Spleen (tissue), 11 donors: ENCODE measurements around the gene TOR1A. TPM values are rescaled to one million over a fixed set of nuclear protein-coding genes. Genes with fewer than 3 reads are reported as not detected.

ENCODE experiments used
- DNase-seq: peaks from one replicate; pipeline ENCODE4 v3.0.0-alpha.2; 2020
- H3K27ac ChIP-seq, 8 donors: fragments of 200-600 bp; sonication (generic) in 7 of 8; 1 replicate in 4 of 8; 2 replicates in 4 of 8; pipeline versions ENCODE4 v1.5.0 to v1.8.0; 2016 to 2021; ENCODE audit warnings: inconsistent platforms in 4 of 8, mild to moderate bottlenecking in 4 of 8, moderate library complexity in 1 of 8
- H3K27me3 ChIP-seq, 7 donors: fragments of 200-600 bp; sonication (generic) in 6 of 7; replicated peaks in 1 of 7; 1 replicate in 4 of 7; 2 replicates in 3 of 7; pipeline versions ENCODE4 v1.5.0 to v1.8.0; 2016 to 2021; ENCODE audit warnings: inconsistent platforms in 3 of 7, mild to moderate bottlenecking in 1 of 7
- H3K36me3 ChIP-seq, 6 donors: fragments of 200-600 bp; sonication (generic) in 5 of 6; 1 replicate in 4 of 6; 2 replicates in 2 of 6; pipeline versions ENCODE4 v1.5.0 to v1.8.0; 2016 to 2021; ENCODE audit warnings: inconsistent platforms in 2 of 6
- H3K4me1 ChIP-seq, 6 donors: fragments of 200-600 bp; sonication (generic) in 5 of 6; 1 replicate in 3 of 6; 2 replicates in 3 of 6; pipeline versions ENCODE4 v1.5.0 to v1.8.0; 2016 to 2021; ENCODE audit warnings: inconsistent platforms in 3 of 6
- H3K4me3 ChIP-seq, 8 donors: fragments of 200-600 bp; sonication (generic) in 7 of 8; 1 replicate in 4 of 8; 2 replicates in 4 of 8; pipeline versions ENCODE4 v1.5.0 to v1.8.0; 2016 to 2021; ENCODE audit warnings: inconsistent platforms in 4 of 8, mild to moderate bottlenecking in 4 of 8, moderate library complexity in 2 of 8
- H3K9me3 ChIP-seq, 8 donors: fragments of 200-600 bp; sonication (generic) in 7 of 8; 1 replicate in 4 of 8; 2 replicates in 4 of 8; pipeline versions ENCODE4 v1.5.0 to v1.8.0; 2016 to 2021; ENCODE audit warnings: inconsistent platforms in 4 of 8
- CTCF ChIP-seq, 11 experiments: fragments of 200-600 bp in 7 of 11; fragments of 450-650 bp in 4 of 11; sonication (generic) in 4 of 11; IDR thresholded peaks in 8 of 11; conservative IDR thresholded peaks in 3 of 11; 1 replicate in 7 of 11; 2 replicates in 4 of 11; pipeline versions ENCODE4 v1.4.0 to v1.8.0; 2016 to 2021; ENCODE audit warnings: antibody characterized with exemption in 11 of 11, inconsistent platforms in 4 of 11, mild to moderate bottlenecking in 1 of 11
- POLR2A ChIP-seq, 3 donors: fragments of 450-650 bp; IDR thresholded peaks; one replicate each; pipeline ENCODE4 v1.5.1; 2017; ENCODE audit warnings: antibody characterized with exemption in 3 of 3, mild to moderate bottlenecking in 1 of 3
- POLR2AphosphoS5 ChIP-seq, 3 donors: sonication (generic); formaldehyde crosslinking; IDR thresholded peaks; one replicate each; pipeline ENCODE4 v1.5.1; 2017; ENCODE audit warnings: antibody characterized with exemption in 3 of 3
- WGBS, 5 donors: extraction: QIAGEN DNeasy Blood & Tissue Kit in 3 of 5; methylation state at CpG; one replicate each; pipeline versions ENCODE4 v1.1.5 to v1.1.7; 2013 to 2018; 5-methylcytosine and 5-hydroxymethylcytosine counted together
- intact Hi-C: fragments of 100-400 bp; cut with DNase I; formaldehyde crosslinking; loops from one replicate; pipeline ENCODE4 v1.15.0; 2023; ENCODE audit warnings: low total_unique reads
- polyA plus RNA-seq, 3 donors: library from polyadenylated mRNA; stranded (reverse); fragments of 200-250 nt; gene quantifications; one replicate each; pipeline ENCODE4 v1.2.1, GENCODE V29; 2013
- total RNA-seq, 7 donors: library from RNA; depleted of rRNA in 3 of 7; stranded (reverse); fragments of >200 nt in 3 of 7; fragmentation: NEBNext Ultra II Directional in 4 of 7; extraction: Animal tissue kit (Norgen Biotek cat#: 25700) in 4 of 7; gene quantifications; one replicate each; pipeline versions ENCODE4 v1.1.0 to v1.2.1, GENCODE V29; 2016 to 2021
- donor health status: healthy with polysubstance abuse.
- donor health status: DM: no; HTN: no; CAD: no; lungs with moderate emphysema.
- donor health status: DM: no; HTN: no; CAD: no.
- donor health status: Bipolar disorder and iron deficiency.
- donor health status: healthy.
- donor health status: DM: no; HTN: no; CAD: no.
- donor health status: DM: yes; HTN: yes; CAD: no.

Gene TOR1A
- total and polyA plus RNA-seq, 10 donors, result 13.3 to 49.5 (median 31.4) TPM

- TF ChIP-seq POLR2AphosphoS5 (IDR thresholded peaks at IDR 0.05), result peak in 2 of 3 donors; percentile 11 to 37
- no peak for TF ChIP-seq CTCF (IDR thresholded peaks at IDR 0.05 in 8 of 11, conservative IDR thresholded peaks at IDR 0.05 in 3 of 11)
- TF ChIP-seq POLR2A (IDR thresholded peaks at IDR 0.05), result no peak
- no peaks in the 10 kb centered on the region for H3K27me3 ChIP-seq
- H3K4me3 ChIP-seq, result no peak overlapping the region
- peaks cover 0 to 92% (median 48%) of the 10 kb centered on the region in 6 donors for H3K4me1 ChIP-seq
- H3K27ac ChIP-seq, result peak overlapping the region; percentile 15 to 91 (median 46)
- no peaks in the 10 kb centered on the region for H3K9me3 ChIP-seq
- intact Hi-C loops, result no loop called here
- no peak for DNase-seq
- peaks cover 0 to 95% (median 21%) of the 10 kb centered on the region in 6 donors for H3K36me3 ChIP-seq
- WGBS, 5 donors, result 63 to 75% (median 68%) methylated on average over 16 to 17 of the region's 17 CpGs
Observed at GRCh38 chr9:129866394-129867135, 42.6 kb upstream of the TOR1A start.

- no peak for TF ChIP-seq POLR2A (IDR thresholded peaks at IDR 0.05)
- TF ChIP-seq CTCF (IDR thresholded peaks at IDR 0.05 in 8 of 11, conservative IDR thresholded peaks at IDR 0.05 in 3 of 11), result no peak
- TF ChIP-seq POLR2AphosphoS5 (IDR thresholded peaks at IDR 0.05), result no peak
- Histone ChIP-seq H3K9me3 (no peaks in the 10 kb centered on the region), H3K36me3 (peaks cover 0 to 97% (median 29%) of the 10 kb centered on the region in 6 donors), H3K27ac (peak overlapping the region in 5 of 8 donors; percentile 23 to 91 (median 81)), H3K4me1 (peaks cover 0 to 91% (median 48%) of the 10 kb centered on the region in 6 donors), H3K4me3 (no peak overlapping the region), H3K27me3 (no peaks in the 10 kb centered on the region)
- intact Hi-C loops, result no loop called here
- 67 to 81% (median 71%) methylated on average over 14 of the region's 14 CpGs for WGBS, 5 donors
- no peak for DNase-seq
Observed at GRCh38 chr9:129865668-129866320, 41.9 kb upstream of the TOR1A start.

GRCh38 chr9:129864991-129865647 lies 41.2 kb upstream of the TOR1A start:
- Histone ChIP-seq H3K27me3 (no peaks in the 10 kb centered on the region), H3K4me1 (peaks cover 0 to 85% (median 48%) of the 10 kb centered on the region in 6 donors), H3K36me3 (peaks cover 0 to 98% (median 34%) of the 10 kb centered on the region in 6 donors), H3K27ac (peak overlapping the region in 4 of 8 donors; percentile 51 to 91 (median 82)), H3K4me3 (no peak overlapping the region), H3K9me3 (no peaks in the 10 kb centered on the region)
- TF ChIP-seq POLR2AphosphoS5 (IDR thresholded peaks at IDR 0.05) (no peak), POLR2A (IDR thresholded peaks at IDR 0.05) (no peak), CTCF (IDR thresholded peaks at IDR 0.05 in 8 of 11, conservative IDR thresholded peaks at IDR 0.05 in 3 of 11) (no peak)
- no peak for DNase-seq
- 41 to 69% (median 57%) methylated on average over 8 to 11 of the region's 11 CpGs for WGBS, 5 donors
- intact Hi-C loops, result no loop called here
